Liver (tissue), 3 donors: ENCODE results near the gene PSMA1.
"Not testable (repeated sequence)": the region's sequence is repeated elsewhere in the genome, so short reads cannot be mapped to it uniquely, and the experiment has no call there.

Source experiments
- JUND ChIP-seq, 2 donors: IDR thresholded peaks; 2 replicates each; pipeline ENCODE4 v1.6.1; 2016; ENCODE audit warnings: antibody characterized with exemption in 2 of 2
- TF ChIP-seq, protein P1 (sequence below): IDR thresholded peaks from 2 replicates; pipeline ENCODE4 v1.6.1; 2016; ENCODE audit warnings: antibody characterized with exemption
- TF ChIP-seq, protein P2 (sequence below): fragments of 150-350 bp; IDR thresholded peaks from 2 replicates; pipeline ENCODE4 v1.5.1; 2017; ENCODE audit warnings: improper control_type of control experiment, low read depth, low read length; ENCODE audit not compliant: missing input control
- TF ChIP-seq, protein P3 (sequence below): IDR thresholded peaks from 2 replicates; pipeline ENCODE4 v1.6.1; 2016; ENCODE audit warnings: antibody characterized with exemption
- donor health status: healthy.
- donor health status: healthy.

DNA sequence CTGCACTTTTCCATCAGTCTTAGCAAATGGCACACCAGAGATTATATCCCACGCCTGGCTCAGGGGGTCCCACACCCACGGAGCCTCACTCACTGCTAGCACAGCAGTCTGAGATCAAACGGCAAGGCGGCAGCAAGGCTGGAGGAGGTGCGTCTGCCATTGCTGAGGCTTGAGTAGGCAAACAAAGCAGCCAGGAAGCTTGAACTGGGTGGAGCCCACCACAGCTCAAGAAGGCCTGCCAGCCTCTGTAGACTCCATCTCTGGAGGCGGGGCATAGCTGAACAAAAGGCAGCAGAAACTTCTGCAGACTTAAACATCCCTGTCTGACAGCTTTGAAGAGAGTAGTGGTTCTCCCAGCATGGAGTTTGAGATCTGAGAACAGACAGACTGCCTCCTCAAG is 49.3 kb upstream of the PSMA1 start:
- TF ChIP-seq, protein P1, sequence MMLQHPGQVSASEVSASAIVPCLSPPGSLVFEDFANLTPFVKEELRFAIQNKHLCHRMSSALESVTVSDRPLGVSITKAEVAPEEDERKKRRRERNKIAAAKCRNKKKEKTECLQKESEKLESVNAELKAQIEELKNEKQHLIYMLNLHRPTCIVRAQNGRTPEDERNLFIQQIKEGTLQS = not testable (repeated sequence)
- TF ChIP-seq, protein P2, sequence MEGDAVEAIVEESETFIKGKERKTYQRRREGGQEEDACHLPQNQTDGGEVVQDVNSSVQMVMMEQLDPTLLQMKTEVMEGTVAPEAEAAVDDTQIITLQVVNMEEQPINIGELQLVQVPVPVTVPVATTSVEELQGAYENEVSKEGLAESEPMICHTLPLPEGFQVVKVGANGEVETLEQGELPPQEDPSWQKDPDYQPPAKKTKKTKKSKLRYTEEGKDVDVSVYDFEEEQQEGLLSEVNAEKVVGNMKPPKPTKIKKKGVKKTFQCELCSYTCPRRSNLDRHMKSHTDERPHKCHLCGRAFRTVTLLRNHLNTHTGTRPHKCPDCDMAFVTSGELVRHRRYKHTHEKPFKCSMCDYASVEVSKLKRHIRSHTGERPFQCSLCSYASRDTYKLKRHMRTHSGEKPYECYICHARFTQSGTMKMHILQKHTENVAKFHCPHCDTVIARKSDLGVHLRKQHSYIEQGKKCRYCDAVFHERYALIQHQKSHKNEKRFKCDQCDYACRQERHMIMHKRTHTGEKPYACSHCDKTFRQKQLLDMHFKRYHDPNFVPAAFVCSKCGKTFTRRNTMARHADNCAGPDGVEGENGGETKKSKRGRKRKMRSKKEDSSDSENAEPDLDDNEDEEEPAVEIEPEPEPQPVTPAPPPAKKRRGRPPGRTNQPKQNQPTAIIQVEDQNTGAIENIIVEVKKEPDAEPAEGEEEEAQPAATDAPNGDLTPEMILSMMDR = not testable (repeated sequence)
- TF ChIP-seq, protein P3, sequence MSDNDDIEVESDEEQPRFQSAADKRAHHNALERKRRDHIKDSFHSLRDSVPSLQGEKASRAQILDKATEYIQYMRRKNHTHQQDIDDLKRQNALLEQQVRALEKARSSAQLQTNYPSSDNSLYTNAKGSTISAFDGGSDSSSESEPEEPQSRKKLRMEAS = not testable (repeated sequence)
- not testable (repeated sequence) for TF ChIP-seq JUND (IDR thresholded peaks at IDR 0.05)
